ENCODE results near the gene SYT1.

- TF ChIP-seq CTCF (IDR thresholded peaks at IDR 0.05) (no peak), POLR2AphosphoS5 (IDR thresholded peaks at IDR 0.05) (no peak), POLR2A (IDR thresholded peaks at IDR 0.05) (no peak), EP300 (IDR thresholded peaks at IDR 0.05) (no peak)
Measured at GRCh38 chr12:79370021-79370420, 505.4 kb downstream of the SYT1 start.
